CD4-positive, alpha-beta T cell treated with Interleukin-15 for 4 hours (primary cell): Measurements from ENCODE around the gene HLA-G.
A peak's percentile ranks its signal among the peaks of the same experiment; 100 is the strongest.
"Not testable (repeated sequence)": the region's sequence is repeated elsewhere in the genome, so short reads cannot be mapped to it uniquely, and the experiment has no call there.

ENCODE experiments used
- DNase-seq: peaks from one replicate; pipeline ENCODE4 v3.0.0-alpha.2; 2020; ENCODE audit warnings: low spot score

Gene HLA-G

DNA sequence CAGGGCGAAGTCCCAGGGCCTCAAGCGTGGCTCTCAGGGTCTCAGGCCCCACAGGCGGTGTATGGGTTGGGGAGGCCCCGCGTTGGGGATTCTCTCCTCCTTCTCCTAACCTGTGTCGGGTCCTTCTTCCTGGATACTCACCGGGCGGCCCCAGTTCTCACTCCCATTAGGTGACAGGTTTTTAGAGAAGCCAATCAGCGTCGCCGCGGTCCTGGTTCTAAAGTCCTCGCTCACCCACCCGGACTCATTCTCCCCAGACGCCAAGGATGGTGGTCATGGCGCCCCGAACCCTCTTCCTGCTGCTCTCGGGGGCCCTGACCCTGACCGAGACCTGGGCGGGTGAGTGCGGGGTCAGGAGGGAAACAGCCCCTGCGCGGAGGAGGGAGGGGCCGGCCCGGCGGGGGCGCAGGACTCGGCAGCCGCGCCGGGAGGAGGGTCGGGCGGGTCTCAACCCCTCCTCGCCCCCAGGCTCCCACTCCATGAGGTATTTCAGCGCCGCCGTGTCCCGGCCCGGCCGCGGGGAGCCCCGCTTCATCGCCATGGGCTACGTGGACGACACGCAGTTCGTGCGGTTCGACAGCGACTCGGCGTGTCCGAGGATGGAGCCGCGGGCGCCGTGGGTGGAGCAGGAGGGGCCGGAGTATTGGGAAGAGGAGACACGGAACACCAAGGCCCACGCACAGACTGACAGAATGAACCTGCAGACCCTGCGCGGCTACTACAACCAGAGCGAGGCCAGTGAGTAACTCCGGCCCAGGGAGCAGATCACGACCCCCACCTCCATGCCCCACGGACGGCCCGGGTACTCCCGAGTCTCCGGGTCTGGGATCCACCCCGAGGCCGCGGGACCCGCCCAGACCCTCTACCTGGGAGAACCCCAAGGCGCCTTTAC is at the start of gene HLA-G:
Gene HLA-G (plus strand): TSS at position 247 of the 892 bp plus-strand sequence. CDS start 20 bp downstream, at position 267.
- DNase-seq: no peak

DNA sequence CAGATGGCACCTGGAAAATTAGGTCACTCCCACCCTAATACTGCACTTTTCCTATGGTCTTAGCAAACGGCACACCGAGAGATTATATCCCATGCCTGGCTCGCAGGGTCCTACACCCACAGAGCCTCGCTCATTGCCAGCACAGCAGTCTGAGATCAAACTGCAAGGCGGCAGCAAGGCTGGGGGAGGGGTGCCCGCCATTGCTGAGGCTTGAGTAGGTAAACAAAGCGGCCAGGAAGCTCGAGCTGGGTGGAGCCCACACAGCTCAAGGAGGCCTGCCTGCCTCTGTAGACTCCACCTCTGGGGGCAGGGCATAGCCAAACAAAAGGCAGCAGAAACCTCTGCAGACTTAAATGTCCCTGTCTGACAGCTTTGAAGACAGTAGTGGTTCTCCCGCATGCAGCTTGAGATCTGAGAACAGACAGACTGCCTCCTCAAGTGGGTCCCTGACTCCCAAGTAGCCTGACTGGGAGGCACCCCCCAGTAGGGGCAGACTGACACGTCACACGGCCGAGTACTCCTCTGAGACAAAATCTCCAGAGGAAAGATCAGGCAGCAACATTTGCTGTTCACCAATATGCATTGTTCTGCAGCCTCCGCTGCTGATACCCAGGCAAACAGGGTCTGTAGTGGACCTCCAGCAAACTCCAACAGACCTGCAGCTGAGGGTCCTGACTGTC is 47.5 kb upstream of the HLA-G start:
- DNase-seq: not testable (repeated sequence)

DNA sequence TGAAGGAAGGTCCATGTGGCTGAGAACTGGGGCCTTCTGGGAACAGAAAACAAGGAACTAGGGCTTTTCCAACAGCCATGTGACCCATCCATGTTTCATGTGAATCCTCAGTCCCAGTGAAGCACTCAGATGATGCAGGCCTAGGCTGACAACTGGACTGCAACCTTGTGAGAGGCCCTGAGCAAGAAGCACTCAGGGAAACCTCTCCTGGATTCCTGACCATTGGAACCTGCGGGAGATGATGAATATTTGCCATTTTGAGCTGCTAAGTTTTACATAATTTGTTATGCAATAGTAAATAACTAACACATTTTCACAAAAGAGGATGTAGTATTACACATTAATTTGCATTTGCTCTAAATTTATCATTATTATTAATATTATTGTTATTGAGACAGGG is 38.4 kb upstream of the HLA-G start:
- no peak for DNase-seq

DNA sequence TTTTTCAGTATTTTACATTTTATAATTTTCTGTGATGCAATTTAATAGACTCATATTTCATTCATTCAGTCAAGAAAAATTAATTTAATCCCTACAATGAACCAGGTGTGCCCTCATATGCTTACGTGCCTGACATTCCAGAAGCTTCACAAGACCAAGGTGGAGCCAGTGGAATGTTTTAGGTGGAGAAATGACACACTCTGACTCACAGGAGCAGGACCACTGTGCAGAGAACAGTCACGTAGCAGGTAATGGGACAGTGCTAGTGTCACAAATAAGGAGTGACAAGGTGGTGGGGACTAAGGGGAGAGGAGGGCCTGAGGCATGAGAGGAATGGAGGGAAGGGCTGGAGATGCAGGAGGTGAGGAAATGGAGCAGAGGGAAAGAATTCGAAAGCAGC is 37.0 kb upstream of the HLA-G start:
- no peak for DNase-seq

DNA sequence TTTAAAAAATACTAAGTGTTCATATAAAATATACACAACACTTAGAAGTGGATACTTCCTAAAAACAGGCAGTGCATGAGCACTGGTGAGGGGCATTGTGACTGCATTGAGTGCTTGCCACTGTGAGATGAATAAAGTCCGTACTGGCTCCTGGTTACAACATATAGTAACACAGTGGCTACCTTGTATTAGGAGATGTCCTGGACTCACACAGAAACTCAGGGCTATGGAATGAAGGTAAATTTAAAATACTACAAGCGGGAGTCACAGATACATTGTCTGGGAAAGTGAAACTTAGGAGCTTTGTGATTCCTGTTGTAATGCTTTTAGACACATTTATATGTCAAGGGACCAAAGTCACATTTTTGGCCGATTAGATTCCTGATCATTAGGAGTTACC is 36.5 kb upstream of the HLA-G start:
- no peak for DNase-seq

DNA sequence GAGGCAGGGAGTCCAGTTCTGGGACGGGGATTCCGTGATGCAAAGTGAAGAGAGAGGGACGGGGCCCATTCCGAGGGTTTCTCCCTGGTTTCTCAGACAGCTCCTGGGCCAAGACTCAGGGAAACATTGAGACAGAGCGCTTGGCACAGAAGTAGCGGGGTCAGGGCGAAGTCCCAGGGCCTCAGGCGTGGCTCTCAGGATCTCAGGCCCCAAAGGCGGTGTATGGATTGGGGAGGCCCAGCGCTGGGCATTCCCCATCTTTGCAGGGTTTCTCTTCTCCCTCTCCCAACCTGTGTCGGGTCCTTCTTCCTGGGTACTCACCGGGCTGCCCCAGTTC is 35.9 kb upstream of the HLA-G start:
- DNase-seq: no peak

DNA sequence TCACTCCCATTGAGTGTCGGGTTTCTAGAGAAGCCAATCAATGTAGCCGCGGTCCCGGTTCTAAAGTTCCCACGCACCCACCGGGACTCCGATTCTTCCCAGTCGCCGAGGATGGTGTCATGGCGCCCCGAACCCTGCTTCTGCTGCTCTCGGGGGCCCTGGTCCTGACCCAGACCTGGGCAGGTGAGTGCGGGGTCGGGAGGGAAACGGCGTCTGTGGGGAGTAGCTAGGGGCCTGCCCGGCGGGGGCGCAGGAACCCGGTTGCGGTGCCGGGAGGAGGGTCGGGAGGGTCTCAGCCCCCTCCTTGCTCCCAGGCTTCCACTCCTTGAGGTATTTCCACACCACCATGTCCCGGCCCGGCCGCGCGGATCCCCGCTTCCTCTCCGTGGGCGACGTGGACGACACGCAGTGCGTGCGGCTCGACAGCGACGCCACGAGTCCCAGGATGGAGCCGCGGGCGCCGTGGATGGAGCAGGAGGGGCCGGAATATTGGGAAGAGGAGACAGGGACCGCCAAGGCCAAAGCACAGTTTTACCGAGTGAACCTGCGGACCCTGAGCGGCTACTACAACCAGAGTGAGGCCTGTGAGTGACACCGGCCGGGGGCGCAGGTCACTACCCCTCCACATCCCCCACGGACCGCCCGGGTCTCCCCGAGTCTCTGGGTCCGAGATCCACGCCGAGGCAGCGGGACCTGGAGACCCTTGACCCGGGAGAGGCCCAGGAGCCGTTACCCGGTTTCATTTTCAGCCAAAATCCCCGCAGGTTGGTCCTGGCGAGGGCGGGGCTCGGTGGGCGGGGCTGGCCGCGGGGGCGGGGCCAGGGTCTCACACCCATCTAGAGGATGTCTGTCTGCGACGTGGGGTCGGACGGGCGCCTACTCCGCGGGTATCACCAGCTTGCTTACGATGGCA is 35.2 kb upstream of the HLA-G start:
- DNase-seq: peak; percentile 80

DNA sequence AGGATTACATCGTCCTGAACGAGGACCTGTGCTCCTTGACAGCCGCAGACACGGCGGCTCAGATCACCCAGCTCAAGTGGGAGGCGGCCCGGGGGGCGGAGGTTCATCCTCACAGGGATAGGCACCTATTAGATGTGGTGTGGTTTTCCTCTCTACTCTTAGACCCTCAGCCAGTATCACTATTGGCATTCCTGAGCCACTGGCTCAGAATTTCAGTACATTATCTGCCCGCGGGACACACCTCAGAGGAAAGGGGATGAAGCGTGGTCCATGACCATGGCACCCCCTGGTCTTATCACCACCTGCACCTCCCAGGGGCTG is 34.6 kb upstream of the HLA-G start:
- DNase-seq: no peak

DNA sequence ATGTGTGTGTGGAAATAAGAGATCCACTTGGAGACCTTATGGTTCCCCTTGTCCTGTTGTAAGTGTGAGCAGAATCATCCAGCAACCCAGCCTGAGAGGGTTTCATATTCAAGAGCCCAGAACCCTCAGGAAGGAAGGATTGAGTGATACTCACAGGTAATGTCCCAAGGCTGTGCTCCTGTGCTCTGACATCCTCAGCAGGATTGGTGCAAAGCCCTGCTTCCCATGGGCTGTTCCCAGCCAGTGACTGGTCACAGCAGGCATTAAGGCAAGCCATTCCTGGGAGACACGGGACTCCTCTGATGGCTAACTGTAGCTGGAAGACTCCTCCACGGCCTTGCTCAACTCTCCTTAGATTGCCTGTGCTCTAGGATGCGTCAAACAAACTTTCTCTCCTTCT is 33.8 kb upstream of the HLA-G start:
- no peak for DNase-seq

DNA sequence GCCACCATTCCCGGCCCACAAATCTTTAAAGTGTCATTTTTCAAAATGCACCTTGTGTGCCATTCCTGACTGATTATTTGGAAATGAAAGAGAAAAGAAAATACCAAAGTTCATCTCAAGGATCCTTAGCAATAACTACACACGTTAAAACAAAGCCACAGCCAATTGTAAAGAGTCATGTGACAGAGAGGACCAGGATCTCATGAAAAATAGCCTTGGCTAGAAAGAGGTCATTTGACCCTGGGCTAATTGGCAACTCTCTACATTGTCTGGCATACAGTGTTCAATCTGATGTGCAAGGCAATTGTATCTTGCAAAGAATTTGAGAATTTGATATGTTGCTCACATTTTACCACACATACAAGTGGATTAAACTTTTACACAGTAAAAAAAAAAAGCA is 31.6 kb upstream of the HLA-G start:
- no peak for DNase-seq

DNA sequence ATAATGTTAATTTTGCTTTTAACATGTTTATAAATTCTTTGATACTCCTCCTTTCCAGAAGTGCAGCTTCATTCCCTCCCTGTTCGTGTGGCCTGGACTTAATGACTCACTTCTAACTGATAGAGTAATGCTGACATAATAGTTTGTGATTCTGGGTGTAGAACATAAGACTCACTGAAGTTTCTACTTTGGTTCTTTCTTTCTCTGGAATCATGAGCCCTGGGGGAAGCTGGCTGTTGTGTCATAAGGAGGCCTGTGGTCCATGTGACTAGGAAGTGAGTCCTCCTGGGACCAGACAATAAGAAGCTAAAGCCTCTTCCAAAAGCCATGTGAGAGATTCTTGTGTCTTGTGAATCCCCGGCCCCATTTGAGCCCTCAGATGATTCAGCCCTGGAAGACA is 30.5 kb upstream of the HLA-G start:
- DNase-seq: no peak

DNA sequence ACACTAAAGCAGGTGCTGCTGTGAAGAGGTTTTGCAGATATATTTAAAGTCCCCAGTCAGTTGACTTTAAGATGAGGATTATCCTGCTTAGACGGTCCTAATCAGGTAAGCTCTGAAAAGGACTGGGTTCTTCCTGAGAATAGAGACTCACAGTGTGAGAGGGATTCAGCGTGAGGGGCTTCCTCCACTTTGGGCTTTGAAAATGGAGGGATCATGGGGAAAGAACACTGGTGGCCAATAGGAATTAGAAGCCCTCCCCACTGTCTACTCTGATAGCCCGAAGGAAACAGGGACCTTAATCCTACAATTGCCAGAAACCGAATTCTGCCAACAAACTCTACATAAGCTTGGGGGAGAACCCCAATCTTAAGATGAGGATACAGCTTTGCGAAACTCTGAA is 29.7 kb upstream of the HLA-G start:
- no peak for DNase-seq

DNA sequence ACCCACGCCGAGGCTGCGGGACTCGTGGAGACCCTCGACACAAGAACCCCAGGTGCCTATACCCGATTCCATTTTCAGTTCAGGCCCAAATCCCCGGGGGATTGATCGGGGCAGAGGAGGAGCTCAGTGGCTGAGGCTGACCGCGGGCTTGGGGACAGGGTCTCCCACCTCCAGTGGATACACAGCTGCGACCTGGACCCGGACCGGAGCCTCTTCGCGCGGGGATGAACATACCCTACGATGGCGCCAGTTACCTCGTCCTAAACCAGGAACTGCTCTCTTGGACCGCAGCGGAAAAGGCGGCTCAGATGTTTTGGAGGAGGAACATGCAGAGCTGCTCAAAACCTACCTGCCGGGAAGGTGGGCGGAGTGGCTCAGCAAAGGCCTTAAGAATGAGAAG is 27.4 kb upstream of the HLA-G start:
- DNase-seq: no peak

DNA sequence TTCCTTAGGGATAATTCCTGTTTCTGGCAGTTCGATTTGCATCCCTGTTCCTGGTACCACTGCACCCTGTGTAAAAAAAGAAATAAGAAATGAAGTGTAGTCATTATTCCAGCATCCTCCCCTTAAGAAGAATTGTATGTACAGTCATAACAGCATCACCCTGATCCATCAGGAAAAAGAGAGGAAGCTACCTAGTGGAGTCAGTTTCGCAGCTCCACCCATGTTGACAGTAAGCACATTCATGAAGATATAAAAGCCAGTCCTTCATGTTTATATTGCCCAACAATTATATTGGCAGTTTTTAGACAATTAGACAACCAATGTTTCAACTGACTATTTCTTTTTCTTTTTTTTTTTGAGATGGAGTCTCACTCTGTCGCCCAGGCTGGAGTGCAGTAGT is 21.2 kb upstream of the HLA-G start:
- DNase-seq: no peak

DNA sequence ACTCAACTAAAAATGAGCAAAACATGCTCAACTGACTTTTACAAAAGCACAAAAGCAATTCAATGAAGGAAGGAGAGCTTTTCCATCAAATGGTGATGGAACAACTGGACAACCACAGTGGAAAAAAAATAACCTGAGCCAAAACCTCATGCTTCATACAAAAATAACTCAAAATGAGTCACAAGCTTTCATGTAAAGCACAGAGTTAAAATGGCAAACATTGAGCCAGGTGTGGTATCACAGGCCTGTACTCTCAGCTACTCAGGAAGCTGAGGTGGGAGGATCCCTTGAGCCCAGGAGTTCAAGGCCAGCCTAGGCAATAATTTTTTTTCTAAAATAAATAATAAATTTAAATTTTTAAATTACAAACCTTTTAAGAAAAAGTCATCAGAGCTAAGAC is 18.4 kb upstream of the HLA-G start:
- DNase-seq: no peak

DNA sequence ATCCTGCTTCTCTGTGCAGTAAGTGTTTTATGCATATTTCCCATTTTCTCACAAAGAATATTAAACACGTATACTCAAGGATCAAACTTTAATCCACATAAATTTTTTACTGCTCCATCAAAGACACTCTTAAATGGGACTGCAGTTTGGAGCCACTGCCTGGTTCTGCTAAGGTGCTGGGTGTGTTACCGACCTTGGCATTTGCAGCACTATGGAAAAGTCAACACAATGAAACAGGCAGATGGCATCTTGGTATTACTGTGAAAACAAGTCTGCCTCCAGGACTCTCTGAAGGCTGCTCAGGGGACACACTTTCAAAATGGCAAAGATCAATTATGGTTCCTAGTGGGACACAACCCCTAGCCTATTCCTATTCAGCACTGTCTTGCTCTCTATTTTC is 17.3 kb upstream of the HLA-G start:
- no peak for DNase-seq

DNA sequence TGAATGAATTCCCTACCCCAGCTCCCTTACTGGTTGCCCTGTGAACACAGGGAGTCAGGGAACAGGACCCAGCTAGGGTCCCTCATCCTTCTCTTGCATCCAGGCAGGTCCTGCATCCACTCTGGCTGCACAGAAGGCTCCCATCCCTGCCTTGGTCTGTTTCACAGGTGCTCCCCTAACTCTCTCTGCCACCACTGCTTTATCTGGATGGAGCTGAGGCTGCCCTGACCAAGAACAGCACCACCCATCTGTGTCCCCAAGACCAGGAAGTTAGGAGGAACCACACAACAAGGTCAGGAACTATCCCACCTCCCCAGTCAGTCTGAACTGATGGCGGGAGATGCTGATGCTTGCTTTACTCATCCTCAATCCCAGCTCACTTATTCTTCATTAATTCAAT is 16.2 kb upstream of the HLA-G start:
- DNase-seq: no peak

DNA sequence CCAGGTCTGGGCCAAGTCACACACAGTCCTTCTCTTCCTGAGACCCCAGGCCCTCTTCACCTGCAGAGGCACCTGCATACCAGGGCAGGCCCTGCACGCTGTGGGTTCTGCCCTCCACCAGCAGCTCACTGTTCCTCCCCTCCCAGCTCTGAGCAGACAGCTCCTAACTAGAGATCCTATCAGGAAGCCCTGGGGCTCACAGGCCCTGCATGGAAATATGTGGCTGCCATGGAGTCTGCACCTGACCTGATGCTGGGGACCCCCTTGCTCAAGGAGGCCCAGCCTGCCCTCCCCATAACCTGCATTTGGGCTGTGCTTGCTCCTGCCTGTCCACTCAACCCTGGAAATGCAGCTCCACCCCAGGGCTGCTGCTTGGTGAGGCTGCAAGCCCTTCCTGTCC is 14.6 kb upstream of the HLA-G start:
- DNase-seq: no peak

DNA sequence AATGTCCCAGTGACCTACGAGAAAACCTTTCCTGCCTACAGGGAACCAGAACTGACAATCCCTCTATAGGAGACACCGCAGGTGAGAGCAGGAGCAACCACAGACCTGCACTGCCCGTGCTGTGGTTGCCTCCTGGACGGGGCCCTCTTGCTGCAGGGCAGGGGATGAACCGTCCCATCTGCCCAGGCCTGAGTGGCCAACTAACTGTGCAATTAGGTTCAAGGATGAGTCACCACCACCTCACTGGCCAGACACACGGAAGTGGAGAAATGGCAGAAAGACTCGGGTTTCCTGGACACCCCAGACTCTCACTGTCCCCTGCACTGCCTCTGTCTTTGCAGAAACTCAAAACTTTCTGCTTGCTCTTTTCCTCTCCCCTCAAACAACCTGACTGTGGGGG is 13.8 kb upstream of the HLA-G start:
- DNase-seq: no peak

DNA sequence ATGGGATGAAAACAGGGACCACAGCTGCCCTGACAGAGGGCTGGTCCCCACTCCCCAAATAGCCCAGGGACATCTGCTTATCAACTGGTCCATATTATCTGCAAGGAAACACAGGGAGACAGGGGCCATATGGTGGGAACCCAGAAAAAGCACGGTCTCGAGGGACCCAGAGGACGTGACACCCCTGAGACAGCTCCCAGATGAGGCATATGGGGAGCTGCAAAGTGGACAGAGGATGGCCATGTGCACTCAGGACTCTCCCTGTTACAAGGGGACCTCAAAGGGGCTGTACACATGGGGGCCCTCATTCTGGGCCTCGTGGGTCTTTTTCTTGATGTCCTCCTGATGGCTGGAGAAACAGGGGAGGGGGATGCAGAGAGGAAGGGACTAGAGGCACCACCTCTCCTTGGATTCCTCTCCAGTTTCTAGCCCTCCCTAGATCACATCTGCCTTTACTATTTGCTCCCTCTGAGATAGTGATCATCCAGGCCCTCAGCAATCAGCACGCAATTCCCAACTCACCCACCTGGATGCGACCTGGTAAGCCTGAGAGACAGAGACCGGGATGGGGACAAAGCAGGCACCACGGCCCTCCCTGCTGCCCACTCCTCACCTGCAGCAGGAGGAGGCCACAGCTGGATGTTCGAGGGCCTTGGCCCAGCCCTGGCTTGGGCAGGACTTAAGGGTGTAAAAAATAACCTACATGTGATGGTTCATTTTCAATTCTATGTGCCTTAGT is 13.1 kb upstream of the HLA-G start:
- no peak for DNase-seq

DNA sequence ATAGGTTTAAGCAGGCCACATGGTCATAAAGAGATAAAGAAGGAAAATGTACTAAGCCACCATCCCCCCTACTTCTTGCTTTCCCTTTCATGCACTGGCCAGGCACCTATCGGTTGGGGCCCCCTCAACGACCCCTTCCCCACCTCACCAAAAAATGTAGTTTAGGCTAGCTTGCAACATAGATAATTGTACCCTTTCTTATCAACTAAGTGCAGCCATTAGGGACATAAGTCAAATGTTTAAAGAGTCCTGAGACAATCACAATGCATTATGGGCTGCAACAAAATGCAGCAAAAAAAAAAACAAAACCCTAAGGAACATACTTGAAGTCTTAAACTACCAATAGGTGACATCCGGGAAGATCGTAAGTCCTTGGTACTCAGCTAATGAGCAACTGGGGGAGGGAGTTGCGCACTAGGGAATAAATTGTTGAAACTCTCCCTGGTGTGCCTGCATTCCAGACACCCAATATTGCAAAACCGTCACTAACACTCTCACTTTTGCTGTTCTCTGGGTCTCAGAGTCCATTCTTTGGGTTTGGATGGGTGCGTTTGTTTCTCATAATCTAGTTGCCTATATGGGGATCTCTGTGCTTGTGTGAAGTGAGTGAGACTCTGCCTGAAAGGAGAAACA is 12.4 kb upstream of the HLA-G start:
- DNase-seq: no peak

DNA sequence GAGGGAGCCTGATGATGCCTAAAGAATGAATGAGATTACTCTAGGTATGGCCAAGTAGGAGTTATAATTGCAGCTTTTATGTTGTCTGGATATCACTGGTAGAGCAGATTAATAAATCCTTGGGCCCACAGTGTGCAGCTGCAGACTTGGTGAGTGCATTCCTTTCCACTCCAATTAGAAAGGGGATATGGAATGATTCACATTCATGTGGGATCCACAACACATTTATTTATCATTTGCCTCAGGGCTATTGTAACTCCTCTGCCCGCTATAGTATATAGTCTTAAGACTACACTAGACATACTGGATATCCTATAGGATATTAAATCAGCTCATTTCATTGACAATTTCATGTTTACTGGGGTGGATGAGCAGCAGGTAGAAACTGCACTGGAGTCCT is 11.6 kb upstream of the HLA-G start:
- DNase-seq: no peak
